Ishikawa (cell line): ENCODE results near the gene FKBP9.

Experiments used
- CEBPB ChIP-seq: IDR thresholded peaks from 2 replicates; pipeline ENCODE4 v1.6.1; 2012
- CREB1 ChIP-seq: IDR thresholded peaks from 2 replicates; pipeline ENCODE4 v1.6.1; 2012; ENCODE audit warnings: low read depth
- EGR1 ChIP-seq: IDR thresholded peaks from 2 replicates; pipeline ENCODE4 v1.6.1; 2012
- EP300 ChIP-seq: IDR thresholded peaks from 2 replicates; pipeline ENCODE4 v1.6.1; 2012; ENCODE audit warnings: borderline replicate concordance
- FOXM1 ChIP-seq: IDR thresholded peaks from 2 replicates; pipeline ENCODE4 v1.6.1; 2012; ENCODE audit warnings: low read depth, borderline replicate concordance
- MAX ChIP-seq: IDR thresholded peaks from 2 replicates; pipeline ENCODE4 v1.6.1; 2012
- NFIC ChIP-seq: IDR thresholded peaks from 2 replicates; pipeline ENCODE4 v1.6.1; 2012
- RAD21 ChIP-seq: IDR thresholded peaks from 2 replicates; pipeline ENCODE4 v1.6.1; 2012; ENCODE audit warnings: low read depth
- REST ChIP-seq: IDR thresholded peaks from 2 replicates; pipeline ENCODE4 v1.6.1; 2012; ENCODE audit warnings: low read depth, mild to moderate bottlenecking
- TAF1 ChIP-seq: IDR thresholded peaks from 2 replicates; pipeline ENCODE4 v1.6.1; 2012; ENCODE audit warnings: low read depth, mild to moderate bottlenecking
- TCF12 ChIP-seq: IDR thresholded peaks from 2 replicates; pipeline ENCODE4 v1.6.1; 2012; ENCODE audit warnings: low read depth
- TEAD4 ChIP-seq: IDR thresholded peaks from 2 replicates; pipeline ENCODE4 v1.6.1; 2012
- YY1 ChIP-seq: IDR thresholded peaks from 2 replicates; pipeline ENCODE4 v1.6.1; 2012; ENCODE audit warnings: low read depth
- ZBTB7A ChIP-seq: IDR thresholded peaks from 2 replicates; pipeline ENCODE4 v1.6.1; 2012; ENCODE audit warnings: low read depth

FKBP9 gene

GRCh38 chr7:32952876-32953275 is 4.4 kb upstream of the FKBP9 start:
- TF ChIP-seq CREB1 (no peak), EP300 (no peak), ZBTB7A (no peak), MAX (no peak), EGR1 (no peak), YY1 (no peak), RAD21 (no peak), REST (no peak)

GRCh38 chr7:32958046-32959025 is 1.1 kb downstream of the FKBP9 start:
- peak; percentile 66 for TF ChIP-seq CEBPB
- TF ChIP-seq ZBTB7A = no peak

GRCh38 chr7:32963880-32964301 is 6.7 kb downstream of the FKBP9 start:
- TF ChIP-seq NFIC = peak; percentile 24; the same call in 1 of the 2 replicates

- 0 out of 2 replicates have a peak, but pooled peaks have one; percentile 21 for TF ChIP-seq TCF12
- 0 out of 2 replicates have a peak, but pooled peaks have one; percentile 24 for TF ChIP-seq NFIC
- TF ChIP-seq TEAD4 = peak; percentile 38; the same call in 1 of the 2 replicates
These were observed 14.7 kb downstream of the FKBP9 start for GRCh38 chr7:32971967-32972366.

GRCh38 chr7:32979246-32979645 is 22.0 kb downstream of the FKBP9 start:
- TF ChIP-seq TEAD4 = peak; percentile 40
- 0 out of 2 replicates have a peak, but pooled peaks have one; percentile 36 for TF ChIP-seq CEBPB

- TF ChIP-seq MAX (no peak), NFIC (no peak), CREB1 (no peak), ZBTB7A (no peak), EGR1 (no peak), TAF1 (no peak), FOXM1 (no peak), CEBPB (no peak), EP300 (no peak), TCF12 (no peak), RAD21 (no peak)
These were observed 52.5 kb downstream of the FKBP9 start for GRCh38 chr7:33009734-33010133.

GRCh38 chr7:33012364-33012763 is 55.1 kb downstream of the FKBP9 start:
- TF ChIP-seq FOXM1 = no peak

GRCh38 chr7:33024189-33024757 is 67.0 kb downstream of the FKBP9 start:
- TF ChIP-seq ZBTB7A (no peak), NFIC (no peak), REST (no peak), TEAD4 (no peak), RAD21 (no peak), EGR1 (no peak), TCF12 (no peak)
